Lung (tissue), 12 donors: ENCODE measurements around the gene SLC2A2. TPM values are rescaled to one million over a fixed set of nuclear protein-coding genes. Genes with fewer than 3 reads are reported as not detected.
A peak's percentile ranks its signal among the peaks of the same experiment; 100 is the strongest.

Experiments used
- ATAC-seq: fragments of 200-7000 bp; cut with Tn5 transposase; one replicate; pipeline ENCODE4 v1.9.1; 2020; ENCODE audit warnings: moderate number of reproducible peaks; ENCODE audit not compliant: insufficient read depth, low FRiP score
- DNase-seq, 3 donors: peaks; one replicate each; pipeline ENCODE4 v3.0.0-alpha.2; 2013 to 2017
- H3K27ac ChIP-seq, 2 donors: one replicate each; pipeline ENCODE4 v1.5.1; 2013; ENCODE audit warnings: mild to moderate bottlenecking in 2 of 2, moderate library complexity in 2 of 2, control low read depth in 1 of 2, inconsistent platforms in 1 of 2, low read depth in 1 of 2, low read length in 1 of 2
- H3K27me3 ChIP-seq, 3 donors: one replicate each; pipeline ENCODE4 v1.5.1; 2013; ENCODE audit warnings: low read length in 2 of 3; ENCODE audit not compliant: control insufficient read depth in 3 of 3, insufficient read depth in 3 of 3
- H3K36me3 ChIP-seq, 4 donors: one replicate each; pipeline ENCODE4 v1.5.1; 2013; ENCODE audit warnings: low read length in 4 of 4, mild to moderate bottlenecking in 1 of 4, moderate library complexity in 1 of 4; ENCODE audit not compliant: control insufficient read depth in 4 of 4, insufficient read depth in 4 of 4
- H3K4me1 ChIP-seq, 5 donors: one replicate each; pipeline ENCODE4 v1.5.1; 2013; ENCODE audit warnings: low read length in 5 of 5, mild to moderate bottlenecking in 2 of 5, moderate library complexity in 1 of 5; ENCODE audit not compliant: control insufficient read depth in 5 of 5, insufficient read depth in 5 of 5
- H3K4me3 ChIP-seq: one replicate; pipeline ENCODE4 v1.5.1; 2013; ENCODE audit warnings: mild to moderate bottlenecking, control low read depth, moderate library complexity
- H3K9ac ChIP-seq, 2 donors: one replicate each; pipeline ENCODE4 v1.5.1; 2013; ENCODE audit warnings: low read length in 2 of 2, control low read depth in 1 of 2; ENCODE audit not compliant: insufficient read depth in 1 of 2
- H3K9me3 ChIP-seq, 4 donors: one replicate each; pipeline ENCODE4 v1.5.1; 2013; ENCODE audit warnings: low read length in 3 of 4, mild to moderate bottlenecking in 1 of 4, moderate library complexity in 1 of 4; ENCODE audit not compliant: control insufficient read depth in 4 of 4, insufficient read depth in 3 of 4
- CTCF ChIP-seq: IDR thresholded peaks from 2 replicates; pipeline ENCODE4 v1.5.1; 2012; ENCODE audit warnings: mild to moderate bottlenecking; ENCODE audit errors: control extremely low read depth, extremely low read depth
- WGBS, 2 donors: extraction: QIAGEN DNeasy Blood & Tissue Kit; methylation state at CpG; one replicate each; pipeline ENCODE4 v1.1.7; 2013; 5-methylcytosine and 5-hydroxymethylcytosine counted together
- polyA plus RNA-seq, 2 donors: library from polyadenylated mRNA; stranded (reverse); fragments of 200-250 nt; gene quantifications; one replicate each; pipeline ENCODE4 v1.2.1, GENCODE V29; 2013
- total RNA-seq, 2 donors: library from RNA; depleted of rRNA in 1 of 2; stranded (reverse); fragments of >200 nt in 1 of 2; gene quantifications; one replicate each; pipeline ENCODE4 v1.2.1, GENCODE V29; 2014 to 2021
- donor health status: control.
- donor health status: control.
- donor health status: Bipolar disorder and iron deficiency.
- donor health status: healthy.
- donor health status: DM: yes; HTN: yes; CAD: no.

Gene SLC2A2
- total and polyA plus RNA-seq, 4 donors: 0.12 TPM; not detected in 3

GRCh38 chr3:171001250-171001893, 25.1 kb downstream of the SLC2A2 start:
- H3K4me1 ChIP-seq: peaks cover 0 to 5% (median 0%) of the 10 kb centered on the region in 5 donors
- TF ChIP-seq CTCF: no peak
- H3K9me3 ChIP-seq: no peaks in the 10 kb centered on the region
- no peak overlapping the region for H3K27ac ChIP-seq
- WGBS, 2 donors: 49 to 71% methylated on average over 1 of the region's 1 CpG
- ATAC-seq (no peak), DNase-seq (no peak)
- H3K36me3 ChIP-seq: no peaks in the 10 kb centered on the region
- no peak overlapping the region for H3K4me3 ChIP-seq
- H3K27me3 ChIP-seq: peaks cover 0 to 3% (median 0%) of the 10 kb centered on the region in 3 donors
- no peak overlapping the region for H3K9ac ChIP-seq

GRCh38 chr3:171000281-171000680, 26.2 kb downstream of the SLC2A2 start:
- peak in 1 of 3 donors; percentile 14 for DNase-seq
- no peaks in the 10 kb centered on the region for H3K27me3 ChIP-seq
- no peaks in the 10 kb centered on the region for H3K9me3 ChIP-seq
- no peak overlapping the region for H3K27ac ChIP-seq
- peaks cover 0 to 5% (median 0%) of the 10 kb centered on the region in 5 donors for H3K4me1 ChIP-seq
- no peak for ATAC-seq
- no peak overlapping the region for H3K4me3 ChIP-seq
- TF ChIP-seq CTCF: no peak
- no peak overlapping the region for H3K9ac ChIP-seq
- 91 to 92% methylated on average over 4 of the region's 4 CpGs for whole genome bisulfite sequencing, 2 donors
- no peaks in the 10 kb centered on the region for H3K36me3 ChIP-seq

DNA sequence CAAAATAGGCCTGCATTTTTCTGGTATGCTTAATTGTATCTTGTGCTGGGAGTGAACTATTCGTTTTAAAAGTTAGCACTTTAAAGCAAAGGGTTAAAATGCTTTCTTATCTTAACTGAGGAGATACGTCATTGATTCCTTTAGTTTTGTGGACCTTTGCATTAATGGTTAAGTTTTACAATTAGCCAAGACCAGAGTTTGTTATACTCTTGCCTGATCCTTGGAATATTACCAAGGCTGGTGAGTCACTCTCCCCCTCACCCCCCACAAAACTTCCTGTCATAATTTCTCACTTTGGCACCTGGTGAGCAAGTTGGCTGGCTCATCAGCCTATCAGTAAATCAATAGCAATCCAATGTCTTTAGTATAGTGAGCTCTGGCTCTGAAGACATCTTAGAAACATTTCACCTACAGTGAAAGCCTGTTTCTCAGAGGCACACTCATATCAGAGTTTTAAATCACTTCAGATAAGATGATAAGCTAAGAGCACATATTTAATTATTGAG, 26.7 kb downstream of the SLC2A2 start:
- Histone ChIP-seq H3K27me3 (no peaks in the 10 kb centered on the region), H3K9ac (no peak overlapping the region), H3K27ac (no peak overlapping the region), H3K9me3 (no peaks in the 10 kb centered on the region), H3K4me3 (no peak overlapping the region), H3K4me1 (peaks cover 0 to 5% (median 0%) of the 10 kb centered on the region in 5 donors), H3K36me3 (no peaks in the 10 kb centered on the region)
- TF ChIP-seq CTCF: no peak
- 42 to 69% methylated on average over 2 of the region's 2 CpGs for WGBS, 2 donors
- peak in 1 of 3 donors; percentile 19 for DNase-seq
- no peak for ATAC-seq
